NCI-H345 treated with DMSO at 0.1 percent for 48 hours (cell line): Measurements from ENCODE around the gene VPS13D.
"Not testable (repeated sequence)": the region's sequence is repeated elsewhere in the genome, so short reads cannot be mapped to it uniquely, and the experiment has no call there.

ENCODE experiments used
- DNase-seq: peaks from one replicate; lab custom pipeline; 2025; ENCODE audit not compliant: unreplicated experiment; lab: John Stamatoyannopoulos, UW

VPS13D gene

DNA sequence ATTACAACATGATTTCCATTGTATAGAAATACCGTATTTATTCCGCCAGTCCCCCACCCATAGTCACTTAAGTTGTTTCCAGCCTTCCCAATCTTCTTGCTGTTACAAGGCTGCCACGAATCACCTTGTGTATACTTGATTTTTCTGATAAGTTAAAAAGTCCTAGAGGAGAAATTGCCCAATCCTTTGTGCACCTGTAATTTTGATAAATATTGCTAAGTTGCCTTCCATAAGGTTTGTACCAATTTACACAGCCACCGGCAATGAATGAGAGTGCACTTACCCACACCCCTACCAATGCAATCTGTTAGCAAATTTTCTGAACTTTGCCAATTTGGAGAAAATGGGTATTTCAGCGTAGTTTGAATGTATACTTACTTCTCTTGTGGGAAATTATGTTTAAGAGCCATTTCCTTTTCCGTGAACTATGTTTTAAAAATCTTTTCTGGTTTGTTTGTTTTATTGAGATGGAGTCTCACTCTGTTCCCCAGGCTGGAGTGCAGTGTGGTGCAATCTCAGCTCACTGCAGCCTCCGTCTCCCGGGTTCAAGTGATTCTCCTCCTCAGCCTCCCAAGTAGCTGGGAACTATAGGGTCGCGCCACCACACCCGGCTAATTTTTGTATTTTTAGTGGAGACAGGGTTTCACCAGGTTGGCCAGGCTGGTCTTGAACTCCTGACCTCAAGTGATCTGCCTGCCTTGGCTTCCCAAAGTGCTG, 300.8 kb downstream of the VPS13D start:
- no peak for DNase-seq

DNA sequence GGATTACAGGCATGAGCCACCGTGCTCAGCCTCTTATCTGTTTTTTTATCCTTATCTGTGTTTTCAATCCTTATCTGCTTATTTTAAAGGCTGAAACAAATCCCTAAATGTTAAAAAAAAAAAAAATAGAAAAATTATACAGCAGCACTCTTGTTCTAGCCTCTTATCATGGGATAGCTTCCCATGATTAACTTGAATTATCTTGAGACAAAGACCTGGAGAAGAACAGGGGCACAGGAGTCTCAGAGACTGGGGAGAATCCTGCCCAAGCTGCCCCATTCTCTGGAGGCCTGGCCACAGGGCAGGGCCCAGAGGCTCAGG, 301.3 kb downstream of the VPS13D start:
- DNase-seq: no peak

DNA sequence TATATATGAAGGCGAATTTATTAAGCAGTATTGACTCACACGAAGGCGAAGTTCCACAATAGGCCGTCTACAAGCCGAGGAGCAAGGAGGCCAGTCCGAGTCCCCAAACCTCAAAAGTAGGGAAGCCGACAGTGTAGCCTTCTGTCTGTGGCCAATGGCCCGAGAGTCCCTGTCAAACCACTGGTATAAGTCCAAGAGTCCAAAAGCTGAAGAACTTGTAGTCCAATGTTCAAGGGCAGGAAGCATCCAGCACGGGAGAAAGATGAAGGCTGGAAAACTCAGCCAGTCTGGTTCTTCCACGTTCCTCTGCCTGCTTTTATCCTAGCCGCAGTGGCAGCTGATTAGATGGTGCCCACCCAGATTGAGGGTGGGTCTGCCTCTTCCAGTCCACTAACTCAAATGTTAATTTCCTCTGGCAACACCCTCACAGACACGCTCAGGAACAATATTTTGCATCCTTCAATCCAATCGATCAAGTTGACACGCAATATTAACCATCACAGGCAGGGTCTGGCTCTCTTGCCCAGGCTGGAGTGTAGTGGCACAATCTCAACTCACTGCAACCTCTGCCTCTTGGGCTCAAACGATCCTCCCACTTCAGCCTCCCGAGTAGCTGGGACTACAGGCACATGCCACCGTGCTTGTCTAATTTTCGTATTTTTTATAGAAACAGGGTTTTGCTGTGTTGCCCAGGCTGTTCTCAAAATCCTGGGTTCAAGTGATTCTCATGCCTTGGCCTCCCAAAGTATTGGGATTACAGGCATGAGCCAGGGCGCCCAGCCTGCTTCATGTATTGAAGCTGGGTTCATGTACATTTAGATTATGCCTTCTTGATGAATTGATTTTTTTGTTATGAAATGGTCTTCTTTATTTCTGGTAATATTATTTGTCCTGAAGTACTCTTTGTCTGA, 302.8 kb downstream of the VPS13D start:
- DNase-seq: no peak

DNA sequence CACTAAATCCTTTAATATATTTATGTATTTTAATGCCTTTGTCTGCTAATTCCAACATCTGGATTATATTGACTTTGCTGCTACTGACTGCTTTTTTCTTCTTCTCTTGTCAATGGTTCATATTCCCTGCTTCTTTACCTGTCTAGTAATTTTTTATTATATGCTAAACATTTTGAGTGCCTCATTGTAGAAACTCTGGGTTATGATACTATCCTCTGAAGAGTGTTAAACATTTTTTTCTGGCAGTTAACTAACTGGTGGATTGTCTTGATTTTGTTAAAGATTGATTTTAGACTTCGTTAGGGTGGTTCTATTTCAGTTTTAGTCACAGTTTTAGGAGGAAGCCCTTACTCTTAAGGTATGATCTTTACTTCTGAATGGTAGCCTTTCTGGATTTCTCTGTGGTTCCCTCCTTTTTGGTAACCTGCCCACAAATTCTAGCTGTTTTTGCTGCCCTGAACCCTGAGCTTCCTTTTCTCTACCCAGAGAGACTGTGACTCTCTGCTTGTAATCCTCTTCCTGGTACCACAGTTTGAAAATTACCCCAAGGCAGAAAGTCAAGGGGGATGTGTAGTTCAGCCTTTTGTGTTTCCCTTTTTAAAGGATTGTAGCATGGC, 306.3 kb downstream of the VPS13D start:
- DNase-seq: no peak

DNA sequence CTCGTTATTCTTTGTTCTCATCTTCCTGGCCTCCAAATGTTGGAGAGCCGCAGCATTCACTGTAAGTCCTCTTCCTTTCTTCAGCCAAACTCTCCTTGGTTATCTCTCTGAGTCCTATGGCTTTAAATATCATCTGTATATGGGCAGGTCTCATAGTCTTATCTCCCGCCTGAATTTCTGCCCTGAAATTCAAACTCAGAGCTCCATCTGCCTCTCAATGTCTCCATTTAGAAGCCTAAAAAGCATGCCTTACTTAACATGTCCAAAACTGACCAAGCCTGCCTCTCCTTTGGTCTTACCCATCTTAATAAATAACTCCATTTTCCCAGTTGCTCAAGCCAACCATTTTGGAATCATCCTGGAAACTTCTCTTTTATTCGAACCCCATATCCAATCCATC, 307.5 kb downstream of the VPS13D start:
- no peak for DNase-seq

DNA sequence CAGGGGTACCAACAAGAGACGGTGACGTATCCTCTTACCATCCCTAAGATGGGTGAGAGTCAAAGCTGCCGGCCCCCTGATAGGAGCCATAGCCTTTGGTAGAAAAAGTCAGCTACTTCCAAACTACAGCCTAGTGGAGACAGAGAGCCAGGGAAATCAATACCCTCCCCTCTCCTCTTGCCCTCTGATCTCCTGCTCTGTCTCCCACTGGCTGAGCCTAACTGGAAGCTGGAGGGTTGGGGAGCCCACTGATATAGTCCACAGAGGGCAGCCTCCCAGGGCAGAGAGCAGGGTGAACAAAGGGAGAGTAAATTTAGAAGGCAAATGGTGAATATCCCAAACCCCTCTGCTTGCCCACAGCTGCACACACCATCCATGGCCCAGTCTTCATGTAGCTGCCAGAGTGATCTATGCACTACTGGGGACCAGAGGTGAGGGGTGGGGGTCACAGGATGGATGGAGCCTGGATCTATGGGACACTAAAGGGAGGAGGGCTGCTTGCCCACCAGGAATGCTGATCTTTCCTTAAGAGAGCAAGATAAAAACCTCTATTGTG, 308.2 kb downstream of the VPS13D start:
- DNase-seq: no peak

DNA sequence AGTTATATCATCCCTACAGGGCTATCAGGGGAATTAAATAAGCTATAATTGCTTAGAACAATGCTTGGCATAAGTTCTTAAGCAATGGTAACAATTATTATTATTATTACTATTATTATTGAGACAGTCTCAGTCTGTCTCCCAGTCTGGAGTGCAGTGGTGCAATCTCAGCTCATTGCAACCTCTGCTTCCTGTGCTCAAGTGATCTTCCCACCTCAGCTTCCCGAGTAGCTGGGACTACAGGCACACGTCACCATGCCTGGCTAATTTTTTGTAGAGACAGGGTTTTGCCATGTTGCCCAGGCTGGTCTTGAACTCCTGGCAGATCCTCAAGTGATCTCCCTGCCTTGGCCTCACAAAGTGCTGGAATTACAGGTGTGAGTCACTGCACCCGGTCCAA, 308.7 kb downstream of the VPS13D start:
- DNase-seq: not testable (repeated sequence)

DNA sequence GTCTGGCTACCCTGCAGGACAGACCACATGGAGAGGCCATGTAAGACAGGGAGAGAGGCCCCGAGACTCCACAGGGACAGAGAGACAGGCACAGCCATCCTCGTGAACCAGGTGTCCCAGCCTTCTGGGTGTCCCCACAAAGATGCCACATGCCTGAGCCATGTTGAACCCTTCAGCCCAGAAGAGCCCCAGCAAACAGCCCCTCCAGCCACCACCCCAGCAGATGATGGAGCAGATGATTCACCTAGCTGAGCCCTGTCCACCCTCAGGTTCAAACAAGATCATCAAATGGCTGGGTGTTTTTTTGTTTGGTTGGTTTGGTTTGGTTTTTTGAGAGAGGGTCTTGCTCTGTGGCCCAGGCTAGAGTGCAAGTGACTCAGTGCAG, 309.5 kb downstream of the VPS13D start:
- no peak for DNase-seq

DNA sequence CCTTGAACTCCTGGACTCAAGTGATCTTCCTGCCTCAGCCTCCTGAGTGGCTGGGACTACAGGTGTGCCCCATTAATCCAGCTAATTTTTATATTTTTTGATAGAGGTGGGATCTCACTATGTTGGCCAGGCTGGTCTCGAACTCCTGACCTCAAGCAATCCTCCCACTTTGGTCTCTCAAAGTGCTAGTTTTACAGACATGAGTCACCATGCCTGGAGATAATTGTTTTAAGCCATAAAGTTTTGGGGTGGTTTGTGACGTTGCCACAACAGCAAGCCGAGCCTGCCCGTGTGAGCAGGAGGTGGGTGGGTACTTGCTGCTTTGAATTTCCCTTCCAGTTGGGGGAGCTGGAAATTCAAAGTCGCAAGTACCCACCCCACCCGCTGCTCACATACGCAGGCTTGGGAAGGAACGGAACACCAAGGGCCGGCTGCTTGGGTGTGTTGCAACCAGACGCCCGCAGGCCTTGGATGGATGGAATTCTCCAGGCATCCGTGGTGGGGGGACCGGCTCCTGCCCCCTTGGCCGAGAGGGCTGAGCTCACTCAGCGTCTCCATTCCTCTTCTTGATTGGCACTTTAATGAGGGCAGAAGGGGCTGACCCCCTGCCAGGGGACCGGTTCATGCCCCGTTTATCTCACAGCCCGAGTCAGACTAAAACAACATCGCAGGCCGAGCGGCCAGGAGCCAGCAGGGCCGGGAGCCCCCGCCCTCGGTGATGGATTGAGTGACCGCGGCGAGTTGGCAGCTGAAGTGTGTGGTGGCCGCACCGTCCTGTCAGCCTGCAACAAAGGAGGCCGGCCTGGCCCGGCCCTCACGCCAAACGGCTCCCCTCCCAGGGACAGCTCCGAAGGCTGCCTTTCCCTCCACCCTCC, 310.1 kb downstream of the VPS13D start:
- no peak for DNase-seq

DNA sequence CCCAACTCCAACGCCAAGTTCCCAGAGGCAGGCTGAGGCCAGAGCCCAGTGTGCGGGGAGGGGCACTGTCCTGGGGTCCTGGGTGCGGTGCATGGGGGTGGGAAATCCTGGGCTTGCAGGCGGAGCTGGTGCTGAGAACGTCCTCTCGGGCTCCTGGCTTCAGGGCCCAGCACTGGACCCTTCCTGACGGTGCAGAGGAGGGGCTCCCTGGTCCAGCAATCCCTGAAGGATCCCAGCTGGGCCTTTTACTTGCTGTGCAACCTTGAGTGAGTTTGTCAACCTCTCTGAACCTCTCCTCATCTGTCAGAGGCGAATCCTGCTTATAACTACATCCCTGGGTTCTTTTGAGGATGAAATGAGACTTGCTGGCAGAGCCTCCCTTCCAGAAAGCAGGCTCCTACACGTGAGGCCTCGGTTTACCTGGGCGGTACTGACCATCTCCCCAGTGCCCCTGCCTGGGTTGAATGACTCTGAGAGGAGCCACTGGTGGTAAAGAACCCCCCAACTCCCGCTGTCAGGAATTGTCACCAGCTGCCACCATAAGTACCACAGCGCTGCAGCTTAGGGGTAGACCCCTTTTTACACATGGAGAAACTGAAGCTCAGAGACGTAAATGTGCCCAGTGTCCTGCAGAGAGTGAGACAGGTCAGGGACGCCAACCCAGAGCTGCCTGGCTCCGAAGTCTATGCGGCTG, 310.9 kb downstream of the VPS13D start:
- no peak for DNase-seq

DNA sequence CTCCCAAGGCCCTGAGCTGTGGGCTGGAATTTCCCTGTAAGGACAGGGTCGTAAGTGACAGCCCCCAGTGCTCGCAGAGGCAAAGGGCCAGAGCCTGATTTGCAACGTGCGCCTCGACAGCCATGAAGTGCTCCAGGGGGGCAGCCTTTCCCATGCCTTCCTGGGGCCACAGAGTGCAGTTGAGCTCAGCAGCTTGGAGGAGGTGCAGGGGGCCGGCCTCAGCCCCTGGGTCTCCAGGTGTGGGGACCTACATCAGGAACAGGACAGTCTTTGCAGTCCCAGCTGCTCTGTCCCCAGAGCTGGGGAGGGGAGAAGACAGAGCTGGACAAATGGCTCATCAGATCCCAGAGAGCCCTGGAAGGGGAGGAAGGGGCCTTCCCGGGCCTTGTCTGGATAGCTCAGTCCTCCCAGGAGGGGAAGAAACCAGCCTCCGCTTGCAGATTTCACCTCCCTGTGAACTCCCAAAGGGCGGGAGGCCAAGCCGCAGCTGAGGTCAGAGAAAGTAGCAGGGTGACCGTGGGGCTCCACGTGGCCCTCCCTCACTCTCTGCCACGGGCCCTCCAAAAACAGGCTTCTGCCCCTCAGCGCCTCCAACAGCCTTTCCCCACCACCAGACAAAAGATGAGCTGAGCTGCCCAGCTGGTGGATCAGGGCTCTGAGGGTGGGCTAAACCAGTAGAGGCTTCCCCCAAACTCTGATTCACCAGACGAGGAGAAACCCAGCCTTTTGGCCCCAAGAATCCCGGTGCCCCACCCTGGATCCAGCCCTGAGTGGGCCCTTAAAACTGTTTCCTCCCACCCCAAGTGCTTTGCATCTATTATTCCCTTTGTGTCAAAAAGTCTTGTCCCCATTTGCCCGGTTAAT, 311.7 kb downstream of the VPS13D start:
- DNase-seq: no peak

DNA sequence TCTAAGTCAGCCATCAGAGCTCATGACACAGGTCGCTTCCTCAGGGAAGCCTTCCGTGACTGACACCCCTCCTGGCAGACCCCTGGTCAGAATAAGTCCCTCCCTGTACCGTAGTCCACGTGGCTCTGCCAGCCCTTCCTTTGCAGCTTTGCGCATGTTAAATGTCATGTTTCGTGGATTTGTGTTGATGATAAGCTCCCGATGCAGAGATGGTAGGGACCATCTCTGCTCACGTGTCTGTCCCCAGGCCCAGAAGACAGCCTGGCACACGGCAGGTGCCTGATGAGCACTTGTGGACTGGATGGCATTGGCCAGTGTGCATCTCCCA, 312.3 kb downstream of the VPS13D start:
- no peak for DNase-seq

DNA sequence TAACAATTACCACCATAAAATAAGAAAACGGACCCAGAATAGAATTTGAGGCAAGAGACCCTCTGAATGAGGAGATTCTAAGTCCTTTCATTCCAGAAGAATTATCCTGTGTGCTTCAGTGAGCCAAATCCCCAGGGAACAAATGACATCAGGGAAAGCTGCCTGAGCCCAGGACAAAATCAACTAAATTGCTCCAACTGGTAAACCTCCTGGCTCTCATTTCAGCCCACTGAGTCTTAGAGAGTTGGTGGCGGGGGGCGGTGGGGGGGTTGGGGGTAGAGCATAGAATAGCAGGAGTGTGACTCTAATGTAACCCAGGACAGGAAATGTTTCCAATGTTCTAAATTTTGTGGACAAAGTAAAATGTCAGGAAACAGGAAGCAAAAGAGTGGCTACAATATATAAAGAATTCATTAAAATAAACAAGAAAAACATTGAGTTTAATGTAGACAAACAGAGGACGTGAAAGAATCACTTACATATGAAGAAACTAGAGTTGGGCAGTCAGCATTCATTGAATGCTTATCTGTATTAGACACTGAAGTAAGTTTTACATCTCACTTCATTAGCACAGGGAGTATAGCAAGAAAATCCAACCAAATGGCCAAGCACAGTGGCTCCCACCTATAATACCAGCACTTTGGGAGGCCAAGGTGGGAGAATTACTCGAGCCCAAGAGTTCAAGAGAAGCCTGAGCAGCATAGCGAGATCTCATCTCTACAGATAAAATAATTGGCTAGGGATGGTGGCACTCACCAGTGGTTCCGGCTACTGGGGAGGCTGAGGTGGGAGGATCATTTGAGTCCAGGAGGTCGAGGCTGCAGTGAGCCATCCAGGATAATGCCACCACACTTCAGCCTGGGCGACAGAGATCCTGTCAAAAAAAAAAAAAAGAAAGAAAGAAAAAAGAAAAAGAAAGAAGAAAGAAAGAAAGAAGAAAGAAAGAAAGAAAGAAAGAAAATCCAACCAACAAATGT, 313.1 kb downstream of the VPS13D start:
- DNase-seq: no peak

DNA sequence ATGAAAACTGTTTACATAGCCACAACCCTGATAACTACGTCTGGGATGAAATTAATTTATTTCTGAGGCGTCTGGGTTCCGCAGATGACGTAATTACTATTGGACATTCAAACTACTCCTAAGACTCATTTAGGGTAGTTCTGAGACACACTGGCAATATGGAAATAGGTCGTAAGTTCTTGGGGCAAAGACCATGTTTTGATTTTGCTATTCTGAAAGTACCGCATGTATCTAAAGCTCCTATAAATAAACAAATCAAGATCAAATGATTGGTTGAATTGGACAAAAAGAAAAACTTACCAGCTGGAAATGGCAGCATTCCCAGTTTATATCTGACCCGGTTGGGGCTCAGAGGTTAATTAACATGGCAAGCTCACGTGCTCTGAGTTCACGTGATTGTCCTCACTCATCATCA, 313.9 kb downstream of the VPS13D start:
- no peak for DNase-seq

DNA sequence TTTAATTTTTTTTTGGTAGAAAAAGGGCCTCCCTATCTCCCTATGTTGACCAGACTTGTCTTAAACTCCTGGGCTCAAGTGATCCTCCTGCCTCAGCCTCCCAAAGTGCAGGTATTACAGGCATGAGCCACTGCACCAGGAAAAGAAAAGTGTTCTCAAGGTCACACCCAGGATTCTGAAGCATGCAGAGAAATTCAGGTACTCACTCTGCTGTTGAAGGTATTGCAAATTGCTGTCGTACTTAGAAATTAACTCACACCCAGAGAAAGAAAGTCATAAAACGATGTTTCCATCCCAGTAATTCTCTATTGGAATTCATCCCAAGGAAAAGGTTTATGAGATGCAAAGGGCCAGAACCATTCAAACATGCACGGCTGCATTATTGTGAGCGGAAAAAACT, 314.5 kb downstream of the VPS13D start:
- DNase-seq: no peak

DNA sequence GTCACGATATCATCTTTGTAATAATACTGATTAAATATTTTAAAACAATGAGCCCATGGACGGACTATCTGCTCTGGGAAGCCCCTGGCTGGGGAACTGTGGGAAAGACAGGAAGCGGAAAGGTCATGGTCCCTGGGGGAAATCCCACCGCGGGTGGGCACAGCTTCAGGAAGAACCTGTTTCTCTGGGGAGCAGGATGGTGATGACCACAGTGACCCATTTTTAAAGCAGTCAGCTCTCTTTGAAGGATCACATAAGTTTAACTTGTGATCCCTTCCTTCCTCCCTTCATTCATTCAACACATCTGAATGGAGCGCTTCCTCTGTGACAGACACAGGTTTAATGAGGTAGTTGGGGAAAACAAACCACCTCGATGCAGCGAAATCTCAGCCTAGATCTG, 315.2 kb downstream of the VPS13D start:
- no peak for DNase-seq

DNA sequence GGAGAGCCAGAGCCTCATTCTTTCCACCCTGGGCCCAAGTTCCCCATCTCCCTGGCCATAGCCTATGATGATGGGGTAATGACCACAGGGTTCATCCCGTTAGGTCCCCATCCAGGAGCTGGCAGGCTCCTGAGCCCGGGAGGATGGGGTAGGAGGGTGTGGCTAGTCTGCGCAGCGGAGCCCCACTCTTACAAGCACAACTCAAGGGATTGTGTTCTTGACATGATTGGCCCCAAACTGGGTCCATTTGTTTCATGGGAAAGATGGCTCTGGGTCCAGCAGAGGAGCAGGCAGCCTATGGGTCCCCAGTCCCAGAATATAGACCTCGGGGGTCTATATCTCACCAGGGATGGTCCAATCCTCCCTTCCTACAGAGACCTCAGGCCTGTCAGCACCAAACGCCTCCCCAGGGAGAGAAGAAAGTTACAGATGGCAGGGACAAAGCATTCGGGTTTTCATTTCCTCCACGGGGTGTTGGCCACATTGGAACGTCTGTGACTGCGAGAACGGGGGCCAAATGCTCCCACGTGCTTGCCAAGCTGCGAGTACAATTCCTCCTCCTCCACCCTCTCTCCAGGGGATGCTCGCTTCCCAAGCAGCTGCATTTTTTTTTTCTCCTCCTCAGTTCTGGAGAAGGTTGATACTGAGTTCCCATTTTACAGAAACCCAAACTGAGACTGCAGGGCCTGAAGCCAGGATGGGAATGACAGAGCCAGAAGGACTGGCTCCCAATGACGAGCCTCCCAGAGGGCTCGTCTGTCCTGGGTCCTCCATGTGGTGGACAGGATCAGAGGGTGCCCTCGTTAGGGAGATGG, 317.1 kb downstream of the VPS13D start:
- DNase-seq: no peak
